ENCODE results near the gene MUC3A.

The MUC3A gene

GRCh38 chr7:100946111-100946510, 3.2 kb upstream of the MUC3A start:
- DNase-seq (ENCODE audit: low read depth) = no peak

- no peak for DNase-seq (ENCODE audit: low read depth)
These were observed 2.5 kb upstream of the MUC3A start for GRCh38 chr7:100946766-100947365.

- DNase-seq (ENCODE audit: low read depth) = no peak
These were observed 1.5 kb upstream of the MUC3A start for GRCh38 chr7:100947792-100948191.

- DNase-seq (ENCODE audit: low read depth) = no peak
These were observed 654 bp downstream of the MUC3A start for GRCh38 chr7:100949933-100950443.

GRCh38 chr7:100951172-100951571, 1.8 kb downstream of the MUC3A start:
- no peak for DNase-seq (ENCODE audit: low read depth)

- DNase-seq (ENCODE audit: low read depth) = no peak
These were observed 2.7 kb downstream of the MUC3A start for GRCh38 chr7:100951888-100952560.

- no peak for DNase-seq (ENCODE audit: low read depth)
These were observed 3.3 kb downstream of the MUC3A start for GRCh38 chr7:100952641-100953040.

GRCh38 chr7:100957832-100958421, 8.6 kb downstream of the MUC3A start:
- DNase-seq (ENCODE audit: low read depth) = no peak

GRCh38 chr7:100959894-100960293, 10.6 kb downstream of the MUC3A start:
- DNase-seq (ENCODE audit: low read depth) = no peak

GRCh38 chr7:100962537-100962936, 13.2 kb downstream of the MUC3A start:
- no peak for DNase-seq (ENCODE audit: low read depth)

- DNase-seq (ENCODE audit: low read depth) = no peak
These were observed 14.1 kb downstream of the MUC3A start for GRCh38 chr7:100963386-100963785.

GRCh38 chr7:100963874-100964273, 14.5 kb downstream of the MUC3A start:
- no peak for DNase-seq (ENCODE audit: low read depth)

GRCh38 chr7:100964630-100965029, 15.3 kb downstream of the MUC3A start:
- DNase-seq (ENCODE audit: low read depth) = no peak

GRCh38 chr7:100965045-100965722, 15.8 kb downstream of the MUC3A start:
- DNase-seq (ENCODE audit: low read depth) = no peak

GRCh38 chr7:100965723-100966541, 16.6 kb downstream of the MUC3A start:
- DNase-seq (ENCODE audit: low read depth) = no peak

GRCh38 chr7:100966542-100967291, 17.4 kb downstream of the MUC3A start:
- DNase-seq (ENCODE audit: low read depth) = no peak

- no peak for DNase-seq (ENCODE audit: low read depth)
These were observed 18.0 kb downstream of the MUC3A start for GRCh38 chr7:100967292-100967863.

GRCh38 chr7:100968031-100968430, 18.7 kb downstream of the MUC3A start:
- DNase-seq (ENCODE audit: low read depth) = no peak

- DNase-seq (ENCODE audit: low read depth) = no peak
These were observed 19.3 kb downstream of the MUC3A start for GRCh38 chr7:100968650-100969049.

GRCh38 chr7:100969066-100969615, 19.8 kb downstream of the MUC3A start, which contains the start of gene MUC12:
Gene MUC12 (plus strand): TSS chr7:100969565. CDS start chr7:100969623, 58 bp downstream.
- DNase-seq (ENCODE audit: low read depth) = no peak
